ENCODE results near the gene TBC1D22A.

- TF ChIP-seq, protein P1, sequence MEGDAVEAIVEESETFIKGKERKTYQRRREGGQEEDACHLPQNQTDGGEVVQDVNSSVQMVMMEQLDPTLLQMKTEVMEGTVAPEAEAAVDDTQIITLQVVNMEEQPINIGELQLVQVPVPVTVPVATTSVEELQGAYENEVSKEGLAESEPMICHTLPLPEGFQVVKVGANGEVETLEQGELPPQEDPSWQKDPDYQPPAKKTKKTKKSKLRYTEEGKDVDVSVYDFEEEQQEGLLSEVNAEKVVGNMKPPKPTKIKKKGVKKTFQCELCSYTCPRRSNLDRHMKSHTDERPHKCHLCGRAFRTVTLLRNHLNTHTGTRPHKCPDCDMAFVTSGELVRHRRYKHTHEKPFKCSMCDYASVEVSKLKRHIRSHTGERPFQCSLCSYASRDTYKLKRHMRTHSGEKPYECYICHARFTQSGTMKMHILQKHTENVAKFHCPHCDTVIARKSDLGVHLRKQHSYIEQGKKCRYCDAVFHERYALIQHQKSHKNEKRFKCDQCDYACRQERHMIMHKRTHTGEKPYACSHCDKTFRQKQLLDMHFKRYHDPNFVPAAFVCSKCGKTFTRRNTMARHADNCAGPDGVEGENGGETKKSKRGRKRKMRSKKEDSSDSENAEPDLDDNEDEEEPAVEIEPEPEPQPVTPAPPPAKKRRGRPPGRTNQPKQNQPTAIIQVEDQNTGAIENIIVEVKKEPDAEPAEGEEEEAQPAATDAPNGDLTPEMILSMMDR (IDR thresholded peaks at IDR 0.05) = no peak
- TF ChIP-seq EZH2phosphoT487 (IDR thresholded peaks at IDR 0.05) = no peak
- no peak for TF ChIP-seq EZH2 (IDR thresholded peaks at IDR 0.05)
Observed at GRCh38 chr22:46761539-46762237, 762 bp upstream of the TBC1D22A start.

Measured in neural progenitor cell (in vitro differentiated cells).